HUES48 (cell line): ENCODE measurements around the gene CREB5.

Source experiments
- H3K27ac ChIP-seq: one replicate; pipeline ENCODE4 v1.7.0; 2013; ENCODE audit warnings: low read depth, low read length, inconsistent platforms
- H3K27me3 ChIP-seq: 2 replicates; pipeline ENCODE4 v1.6.1; 2013; ENCODE audit warnings: mild to moderate bottlenecking, low read length; ENCODE audit not compliant: control insufficient read depth, insufficient read depth
- H3K36me3 ChIP-seq: 2 replicates; pipeline ENCODE4 v1.6.1; 2013; ENCODE audit warnings: low read length; ENCODE audit not compliant: control insufficient read depth, insufficient read depth
- H3K4me1 ChIP-seq: 2 replicates; pipeline ENCODE4 v1.6.1; 2013; ENCODE audit warnings: mild to moderate bottlenecking, low read length; ENCODE audit not compliant: control insufficient read depth, insufficient read depth
- H3K4me3 ChIP-seq: 2 replicates; pipeline ENCODE4 v1.5.1; 2013; ENCODE audit warnings: mild to moderate bottlenecking, low read depth, low read length
- H3K9ac ChIP-seq: 2 replicates; pipeline ENCODE4 v1.6.1; 2013; ENCODE audit warnings: mild to moderate bottlenecking, low read depth, low read length, moderate library complexity
- H3K9me3 ChIP-seq: 2 replicates; pipeline ENCODE4 v1.6.1; 2013; ENCODE audit warnings: low read length; ENCODE audit not compliant: control insufficient read depth, insufficient read depth

The CREB5 gene

DNA sequence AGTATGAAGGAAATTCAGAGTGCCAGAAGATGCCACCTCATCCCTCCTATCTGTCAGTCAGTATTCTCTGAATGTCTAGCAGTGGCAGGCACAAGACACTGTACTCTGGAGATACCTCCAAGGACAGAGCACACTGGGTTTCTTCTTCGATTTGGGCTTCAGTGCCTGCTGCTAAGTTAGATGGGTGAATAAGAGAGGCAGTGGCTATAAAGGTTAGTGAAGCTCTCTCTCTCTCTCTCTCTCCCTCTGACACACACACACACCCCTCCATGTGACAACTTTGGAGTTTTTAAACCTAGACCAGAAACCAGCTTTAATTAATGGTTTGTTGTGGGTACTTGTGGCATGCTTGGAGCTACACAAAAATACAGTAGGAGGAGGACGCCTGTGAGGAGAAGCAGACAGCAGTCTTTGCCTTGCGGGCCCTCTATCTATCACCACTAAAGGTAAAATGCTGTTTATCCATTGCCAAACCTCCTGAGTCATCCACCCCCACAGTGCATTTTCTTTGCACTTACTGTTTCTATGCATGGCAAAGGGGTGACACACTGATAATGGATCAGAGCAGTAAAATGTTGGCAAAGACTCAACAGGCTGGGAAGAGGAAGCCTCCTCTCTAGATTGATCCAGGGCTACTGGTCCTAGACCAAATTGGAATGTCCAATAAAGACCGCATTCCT lies 443.4 kb downstream of the CREB5 start:
- Histone ChIP-seq H3K27ac (no peak overlapping the region), H3K36me3 (no peaks in the 10 kb centered on the region), H3K27me3 (peaks cover 26% of the 10 kb centered on the region), H3K9me3 (no peaks in the 10 kb centered on the region), H3K9ac (no peak overlapping the region), H3K4me1 (no peaks in the 10 kb centered on the region), H3K4me3 (no peak overlapping the region)

DNA sequence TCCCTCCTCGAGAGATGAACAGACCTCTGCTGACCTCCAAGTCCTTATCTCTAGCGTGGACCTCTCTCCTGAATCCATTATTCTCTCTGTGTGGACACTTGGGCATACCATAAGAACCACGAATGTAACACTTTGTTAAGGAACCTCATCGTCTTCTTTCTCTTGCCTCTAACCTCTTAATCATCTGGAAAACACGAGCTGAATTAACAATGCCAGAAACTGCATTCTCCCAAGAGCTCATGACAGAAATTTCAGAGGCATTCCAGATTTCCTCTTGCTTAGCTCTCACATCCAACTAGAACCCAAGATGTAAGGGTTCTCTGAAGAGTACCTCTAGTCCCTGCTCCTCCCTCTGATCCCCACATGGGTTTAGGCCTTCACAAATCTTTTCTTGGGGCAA lies 444.3 kb downstream of the CREB5 start:
- no peak overlapping the region for H3K27ac ChIP-seq
- H3K4me3 ChIP-seq, result no peak overlapping the region
- H3K4me1 ChIP-seq, result no peaks in the 10 kb centered on the region
- H3K9me3 ChIP-seq, result no peaks in the 10 kb centered on the region
- no peaks in the 10 kb centered on the region for H3K36me3 ChIP-seq
- no peak overlapping the region for H3K9ac ChIP-seq
- peaks cover 26% of the 10 kb centered on the region for H3K27me3 ChIP-seq

GRCh38 chr7:28858206-28858605 lies 445.9 kb downstream of the CREB5 start:
- Histone ChIP-seq H3K9ac (no peak overlapping the region), H3K4me3 (no peak overlapping the region), H3K36me3 (no peaks in the 10 kb centered on the region), H3K4me1 (no peaks in the 10 kb centered on the region), H3K27me3 (peaks cover 11% of the 10 kb centered on the region), H3K9me3 (no peaks in the 10 kb centered on the region), H3K27ac (no peak overlapping the region)

GRCh38 chr7:28858895-28859294 lies 446.6 kb downstream of the CREB5 start:
- Histone ChIP-seq H3K4me3 (no peak overlapping the region), H3K27ac (no peak overlapping the region), H3K9me3 (no peaks in the 10 kb centered on the region), H3K36me3 (no peaks in the 10 kb centered on the region), H3K4me1 (no peaks in the 10 kb centered on the region), H3K9ac (no peak overlapping the region), H3K27me3 (peaks cover 4% of the 10 kb centered on the region)

GRCh38 chr7:28861825-28862224 lies 449.5 kb downstream of the CREB5 start:
- H3K4me3 ChIP-seq, result no peak overlapping the region
- no peaks in the 10 kb centered on the region for H3K27me3 ChIP-seq
- no peaks in the 10 kb centered on the region for H3K36me3 ChIP-seq
- H3K27ac ChIP-seq, result no peak overlapping the region
- H3K4me1 ChIP-seq, result no peaks in the 10 kb centered on the region
- no peak overlapping the region for H3K9ac ChIP-seq
- H3K9me3 ChIP-seq, result no peaks in the 10 kb centered on the region

DNA sequence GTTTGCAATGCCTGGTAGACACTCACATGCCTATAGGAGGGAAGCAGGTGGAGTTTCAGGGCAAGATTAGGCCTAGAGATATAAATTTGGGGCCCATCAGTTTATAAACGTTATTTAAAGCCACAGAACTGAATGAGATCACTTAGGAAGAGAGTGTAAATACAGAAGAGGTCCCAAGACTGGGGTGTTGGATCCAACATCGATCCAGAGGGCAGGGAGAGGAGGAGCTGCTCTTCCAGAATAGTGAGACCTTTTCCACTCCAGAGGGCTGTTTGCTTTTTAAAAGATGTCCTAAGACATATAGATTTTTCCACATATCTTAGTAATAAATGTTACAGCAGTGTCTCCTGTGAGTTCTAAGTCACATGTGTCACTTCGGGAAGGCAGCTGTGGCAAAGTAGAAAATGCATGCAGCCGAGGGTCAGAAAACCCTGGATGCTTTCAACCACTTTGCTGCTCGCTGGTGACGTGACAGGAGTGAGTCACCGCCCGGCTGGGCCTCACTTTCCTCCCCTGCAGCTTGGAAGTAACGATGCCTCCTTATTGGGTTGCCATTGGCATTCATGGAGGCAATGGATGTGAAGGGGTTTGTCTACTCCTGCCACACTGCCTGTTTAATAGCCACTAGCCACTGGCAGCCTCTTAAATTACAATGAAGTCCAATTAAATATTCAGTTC lies 450.4 kb downstream of the CREB5 start:
- no peak overlapping the region for H3K9ac ChIP-seq
- H3K9me3 ChIP-seq, result no peaks in the 10 kb centered on the region
- no peak overlapping the region for H3K4me3 ChIP-seq
- H3K27me3 ChIP-seq, result no peaks in the 10 kb centered on the region
- H3K36me3 ChIP-seq, result no peaks in the 10 kb centered on the region
- H3K27ac ChIP-seq, result no peak overlapping the region
- H3K4me1 ChIP-seq, result no peaks in the 10 kb centered on the region

GRCh38 chr7:28865601-28866144 lies 453.4 kb downstream of the CREB5 start:
- no peaks in the 10 kb centered on the region for H3K36me3 ChIP-seq
- peaks cover under 1% of the 10 kb centered on the region; the same call in 1 of the 2 replicates for H3K4me1 ChIP-seq
- H3K9ac ChIP-seq, result no peak overlapping the region
- no peaks in the 10 kb centered on the region for H3K27me3 ChIP-seq
- H3K27ac ChIP-seq, result no peak overlapping the region
- H3K9me3 ChIP-seq, result no peaks in the 10 kb centered on the region
- no peak overlapping the region for H3K4me3 ChIP-seq

GRCh38 chr7:28868712-28869111 lies 456.4 kb downstream of the CREB5 start:
- H3K27ac ChIP-seq, result no peak overlapping the region
- H3K36me3 ChIP-seq, result no peaks in the 10 kb centered on the region
- no peaks in the 10 kb centered on the region for H3K27me3 ChIP-seq
- peaks cover 10% of the 10 kb centered on the region; the same call in 1 of the 2 replicates for H3K4me1 ChIP-seq
- H3K9ac ChIP-seq, result no peak overlapping the region
- H3K9me3 ChIP-seq, result no peaks in the 10 kb centered on the region
- H3K4me3 ChIP-seq, result no peak overlapping the region

DNA sequence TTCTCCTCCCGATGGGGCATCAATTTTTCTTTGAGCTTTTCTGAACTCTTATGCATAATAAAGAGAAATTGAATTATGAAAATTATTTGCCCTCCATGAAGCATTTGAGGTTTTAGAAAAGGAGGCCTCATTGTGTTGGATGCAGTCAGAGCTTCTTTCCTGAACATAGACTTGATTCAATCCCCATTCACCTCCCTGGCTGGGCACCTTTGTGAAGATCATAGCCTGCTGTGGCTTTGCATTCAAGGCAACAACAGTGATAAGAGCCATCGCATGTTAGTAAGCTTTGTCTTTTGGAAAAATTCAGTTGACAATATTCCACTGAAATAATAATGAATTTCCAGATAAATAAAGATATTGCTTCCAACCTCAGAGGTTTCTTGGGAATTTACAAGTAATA lies 458.8 kb downstream of the CREB5 start:
- H3K9me3 ChIP-seq, result no peaks in the 10 kb centered on the region
- H3K9ac ChIP-seq, result no peak overlapping the region
- H3K36me3 ChIP-seq, result no peaks in the 10 kb centered on the region
- H3K27me3 ChIP-seq, result no peaks in the 10 kb centered on the region
- no peak overlapping the region for H3K4me3 ChIP-seq
- H3K4me1 ChIP-seq, result peaks cover 10% of the 10 kb centered on the region; the same call in 1 of the 2 replicates
- H3K27ac ChIP-seq, result no peak overlapping the region

DNA sequence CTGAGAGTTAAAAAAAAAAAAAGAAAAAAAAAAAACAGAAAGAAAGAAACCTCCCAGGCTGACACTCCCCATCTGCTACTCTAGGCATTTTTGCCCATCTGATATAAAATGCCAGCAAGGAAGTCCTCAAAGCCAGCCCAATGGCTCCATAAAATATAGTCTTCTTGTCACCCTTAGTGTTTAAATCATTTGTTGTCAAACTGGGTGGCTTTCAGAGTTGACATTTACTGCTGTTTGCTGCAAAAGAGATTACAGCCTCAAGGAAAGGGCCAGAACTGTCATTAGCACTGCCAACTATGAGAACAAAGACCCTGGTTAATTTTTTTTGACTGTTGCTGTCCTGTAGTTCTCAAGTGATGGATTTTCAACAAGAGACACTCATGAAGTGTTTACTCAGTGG lies 459.3 kb downstream of the CREB5 start:
- H3K9me3 ChIP-seq, result no peaks in the 10 kb centered on the region
- peaks cover 10% of the 10 kb centered on the region; the same call in 1 of the 2 replicates for H3K4me1 ChIP-seq
- H3K36me3 ChIP-seq, result no peaks in the 10 kb centered on the region
- no peak overlapping the region for H3K27ac ChIP-seq
- no peak overlapping the region for H3K4me3 ChIP-seq
- no peaks in the 10 kb centered on the region for H3K27me3 ChIP-seq
- no peak overlapping the region for H3K9ac ChIP-seq

DNA sequence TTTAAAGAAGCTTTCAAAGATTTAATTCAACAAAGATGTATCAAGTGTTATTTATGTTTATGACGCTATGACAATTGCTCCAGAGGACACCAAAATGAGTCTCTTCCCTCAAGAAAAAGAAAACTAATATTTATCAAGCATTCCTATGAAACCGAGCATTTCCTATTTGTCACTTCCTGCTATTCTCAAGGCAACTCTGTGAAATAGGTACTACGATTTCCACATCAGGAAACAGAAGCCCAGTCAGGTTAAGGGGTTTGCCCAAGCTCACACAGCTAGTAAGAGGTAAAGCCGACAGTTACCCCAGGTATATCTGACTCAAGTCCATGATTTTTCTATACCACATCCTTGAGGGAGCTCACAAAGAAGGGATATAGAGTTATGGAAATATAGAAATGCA lies 459.9 kb downstream of the CREB5 start:
- Histone ChIP-seq H3K36me3 (no peaks in the 10 kb centered on the region), H3K27ac (no peak overlapping the region), H3K9me3 (no peaks in the 10 kb centered on the region), H3K9ac (no peak overlapping the region), H3K27me3 (no peaks in the 10 kb centered on the region), H3K4me3 (no peak overlapping the region), H3K4me1 (peaks cover 10% of the 10 kb centered on the region; the same call in 1 of the 2 replicates)
